ENCODE results near the gene MYLK2.

The MYLK2 gene

DNA sequence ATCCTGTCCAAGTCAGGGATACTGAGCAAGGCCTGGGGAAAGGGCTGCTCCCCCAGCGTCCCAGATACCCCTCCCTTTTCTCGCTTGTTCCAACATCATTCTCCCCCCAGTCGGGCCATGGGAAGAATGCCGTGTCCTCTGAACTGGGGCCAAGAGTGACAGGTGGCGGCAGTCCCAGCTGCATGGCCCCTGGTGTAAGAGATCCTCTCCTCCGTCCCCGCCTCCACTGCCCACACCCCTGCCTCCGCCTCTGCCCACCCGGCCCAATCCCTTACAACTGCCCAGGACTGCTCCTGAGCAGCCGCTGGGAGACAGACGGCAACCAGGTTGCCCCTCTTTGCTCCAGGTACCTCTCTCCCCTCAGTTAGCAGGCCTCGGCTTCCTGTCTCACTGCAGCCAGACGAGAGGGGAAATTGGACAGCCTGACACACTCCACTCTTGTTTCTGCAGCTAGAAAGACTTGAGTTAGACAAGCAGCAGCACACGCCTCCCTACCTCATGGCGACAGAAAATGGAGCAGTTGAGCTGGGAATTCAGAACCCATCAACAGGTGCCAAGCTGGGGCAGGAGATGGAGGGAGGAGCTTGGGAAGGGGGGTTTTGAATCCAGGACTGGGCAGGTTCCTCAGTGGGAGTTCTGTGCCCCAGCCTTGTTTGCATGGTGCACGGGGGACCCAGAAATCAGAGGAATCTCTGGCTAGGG lies at the start of gene MYLK2:
MYLK2 (plus strand) TSS at position 274 of the 702 bp plus-strand sequence; CDS start at position 499, 225 bp downstream.
- TF ChIP-seq, protein P1, sequence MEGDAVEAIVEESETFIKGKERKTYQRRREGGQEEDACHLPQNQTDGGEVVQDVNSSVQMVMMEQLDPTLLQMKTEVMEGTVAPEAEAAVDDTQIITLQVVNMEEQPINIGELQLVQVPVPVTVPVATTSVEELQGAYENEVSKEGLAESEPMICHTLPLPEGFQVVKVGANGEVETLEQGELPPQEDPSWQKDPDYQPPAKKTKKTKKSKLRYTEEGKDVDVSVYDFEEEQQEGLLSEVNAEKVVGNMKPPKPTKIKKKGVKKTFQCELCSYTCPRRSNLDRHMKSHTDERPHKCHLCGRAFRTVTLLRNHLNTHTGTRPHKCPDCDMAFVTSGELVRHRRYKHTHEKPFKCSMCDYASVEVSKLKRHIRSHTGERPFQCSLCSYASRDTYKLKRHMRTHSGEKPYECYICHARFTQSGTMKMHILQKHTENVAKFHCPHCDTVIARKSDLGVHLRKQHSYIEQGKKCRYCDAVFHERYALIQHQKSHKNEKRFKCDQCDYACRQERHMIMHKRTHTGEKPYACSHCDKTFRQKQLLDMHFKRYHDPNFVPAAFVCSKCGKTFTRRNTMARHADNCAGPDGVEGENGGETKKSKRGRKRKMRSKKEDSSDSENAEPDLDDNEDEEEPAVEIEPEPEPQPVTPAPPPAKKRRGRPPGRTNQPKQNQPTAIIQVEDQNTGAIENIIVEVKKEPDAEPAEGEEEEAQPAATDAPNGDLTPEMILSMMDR (IDR thresholded peaks at IDR 0.05; ENCODE audit: low read depth, low read length), result no peak
- no peak within 1 kb of the TSS for H3K4me3 ChIP-seq (ENCODE audit: low read depth, low read length)

DNA sequence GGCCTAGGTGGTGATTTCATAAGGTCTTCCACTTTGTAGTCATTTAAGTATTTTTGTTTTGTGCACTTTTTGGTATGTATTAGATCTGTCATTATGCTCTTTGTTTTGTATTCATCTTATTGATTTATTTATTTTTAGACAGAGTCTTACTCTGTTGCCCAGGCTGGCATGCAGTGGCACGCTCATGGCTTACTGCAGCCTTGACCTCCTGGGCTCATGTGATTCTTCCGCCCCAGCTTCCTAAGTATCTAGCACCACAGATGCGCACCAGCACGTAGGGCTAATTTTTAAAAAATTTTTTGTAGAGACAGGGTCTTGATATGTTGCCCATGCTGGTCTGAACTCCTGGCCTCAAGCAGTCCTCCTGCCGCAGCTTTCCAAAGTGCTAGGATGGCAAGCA lies 49.5 kb upstream of the MYLK2 start:
- no peak overlapping the region for H3K4me3 ChIP-seq (ENCODE audit: low read depth, low read length)
- TF ChIP-seq, protein P1 (IDR thresholded peaks at IDR 0.05; ENCODE audit: low read depth, low read length), result no peak

DNA sequence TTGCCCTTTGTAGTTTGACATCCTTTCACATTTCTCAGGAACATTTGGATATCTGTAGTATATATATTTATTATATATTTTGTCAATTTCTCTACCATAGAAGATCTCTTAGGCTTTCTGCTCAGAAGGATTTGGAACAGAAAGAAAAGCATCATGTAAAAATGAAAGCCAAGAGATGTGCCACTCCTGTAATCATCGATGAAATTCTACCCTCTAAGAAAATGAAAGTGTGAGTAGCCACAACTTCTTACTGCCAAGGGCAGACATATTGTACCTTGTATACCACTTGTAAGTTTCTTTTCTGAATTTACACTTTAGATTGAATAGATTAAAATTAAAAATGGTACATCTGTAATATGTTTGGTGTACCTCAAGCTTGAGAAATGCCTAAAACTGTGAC lies 48.9 kb upstream of the MYLK2 start:
- TF ChIP-seq, protein P1 (IDR thresholded peaks at IDR 0.05; ENCODE audit: low read depth, low read length), result no peak
- H3K4me3 ChIP-seq (ENCODE audit: low read depth, low read length), result no peak overlapping the region

DNA sequence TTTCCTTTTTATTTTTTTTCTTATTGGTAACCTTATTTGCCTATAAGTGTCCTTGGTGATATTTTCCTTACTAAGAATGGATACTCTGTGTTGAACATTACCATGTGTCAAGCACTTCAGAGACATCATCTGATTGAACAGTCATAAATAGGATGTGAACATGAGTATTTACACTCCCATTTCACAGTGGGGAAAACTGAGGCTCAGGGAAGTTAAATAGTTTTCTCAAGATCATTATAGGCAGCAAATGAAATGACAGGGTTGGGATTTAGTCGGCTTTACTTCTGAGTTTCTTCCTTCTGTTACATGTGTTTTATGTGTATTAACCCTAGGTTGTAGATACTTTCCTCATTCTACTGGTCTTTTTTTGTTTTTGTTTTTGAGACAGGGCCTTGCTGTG lies 44.7 kb upstream of the MYLK2 start:
- no peak overlapping the region for H3K4me3 ChIP-seq (ENCODE audit: low read depth, low read length)
- TF ChIP-seq, protein P1 (IDR thresholded peaks at IDR 0.05; ENCODE audit: low read depth, low read length), result no peak

DNA sequence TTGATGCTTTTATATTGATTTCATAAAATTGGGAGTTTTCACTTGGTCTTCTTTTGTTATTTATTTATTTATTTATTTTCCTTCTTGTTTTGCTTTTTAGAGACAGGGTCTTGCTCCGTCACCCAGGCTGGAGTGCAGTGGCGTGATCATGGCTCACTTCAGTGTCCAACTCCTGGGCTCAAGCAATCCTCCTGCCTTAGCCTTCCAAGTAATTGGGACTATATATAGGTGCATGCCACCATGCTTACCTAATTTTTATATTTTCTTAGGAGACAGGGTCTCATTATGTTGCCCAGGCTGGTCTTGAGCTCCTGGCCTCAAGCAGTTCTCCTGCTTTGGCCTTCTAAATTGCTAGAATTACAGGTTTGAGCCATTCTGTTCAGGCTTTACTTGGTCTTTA lies 38.3 kb upstream of the MYLK2 start:
- H3K4me3 ChIP-seq (ENCODE audit: low read depth, low read length), result no peak overlapping the region
- TF ChIP-seq, protein P1 (IDR thresholded peaks at IDR 0.05; ENCODE audit: low read depth, low read length), result no peak

DNA sequence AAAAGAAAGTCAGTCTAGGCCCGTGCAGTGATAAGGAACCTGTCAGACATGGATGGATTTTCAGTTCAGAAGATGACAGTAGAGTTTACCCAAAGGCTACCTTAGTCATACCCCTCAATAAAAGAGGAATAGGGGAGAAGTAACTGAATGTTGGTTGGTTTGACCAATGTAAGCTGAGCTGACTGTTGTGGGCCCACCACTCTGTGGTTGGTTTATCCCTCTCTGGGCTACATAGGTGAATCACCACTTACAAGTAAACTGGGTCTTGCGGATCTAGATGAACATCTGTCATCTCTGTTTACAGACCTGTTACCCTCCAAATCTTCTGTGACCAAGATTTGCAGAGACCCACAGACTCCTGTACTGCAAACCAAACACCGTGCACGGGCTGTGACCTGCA lies 37.2 kb upstream of the MYLK2 start:
- no peak overlapping the region for H3K4me3 ChIP-seq (ENCODE audit: low read depth, low read length)
- TF ChIP-seq, protein P1 (IDR thresholded peaks at IDR 0.05; ENCODE audit: low read depth, low read length), result no peak

DNA sequence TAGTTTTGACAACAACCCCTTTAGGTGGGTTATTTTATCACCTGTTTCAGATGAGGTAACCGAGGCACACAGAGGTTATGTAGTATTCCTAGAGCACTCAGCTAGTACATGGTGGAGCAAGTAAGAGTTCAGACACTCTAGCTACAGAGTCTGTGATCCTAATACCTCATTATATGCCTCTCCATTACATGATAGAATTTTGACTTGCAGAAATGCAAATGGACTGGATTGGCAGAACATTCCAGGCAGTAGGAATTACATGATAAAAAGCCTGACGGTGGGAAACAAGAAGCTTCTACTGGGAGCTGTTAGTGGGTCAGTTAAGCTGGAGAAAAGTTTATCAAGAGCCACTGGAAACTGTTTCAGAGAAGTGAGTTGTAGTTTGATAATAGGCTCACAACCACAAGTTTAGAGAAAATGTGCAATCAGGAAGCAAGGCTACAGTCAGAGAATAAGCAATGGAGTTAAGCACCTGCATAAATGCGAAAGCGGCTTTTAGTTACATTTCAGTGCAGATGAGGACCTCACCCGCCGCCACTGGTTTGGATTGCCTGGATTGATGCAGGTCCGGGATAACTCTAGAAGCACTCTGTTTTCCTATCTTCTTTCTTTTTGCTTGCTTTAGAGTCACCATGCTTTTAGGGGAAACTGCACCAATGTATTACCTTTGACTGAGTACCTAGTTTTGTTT lies 34.7 kb upstream of the MYLK2 start:
- TF ChIP-seq, protein P1 (IDR thresholded peaks at IDR 0.05; ENCODE audit: low read depth, low read length), result no peak
- H3K4me3 ChIP-seq (ENCODE audit: low read depth, low read length), result no peak overlapping the region

Measured in WI38 (cell line).